GM10266 (cell line): ENCODE measurements around the gene C1QC.

Source experiments
- DNase-seq: peaks from one replicate; pipeline ENCODE4 v3.0.0; 2012; ENCODE audit errors: extremely low spot score
- TF ChIP-seq, protein P1 (sequence below): IDR thresholded peaks from 2 replicates; pipeline ENCODE4 v1.5.1; 2012; ENCODE audit warnings: mild to moderate bottlenecking, low read depth; ENCODE audit not compliant: control insufficient read depth, insufficient read depth; ENCODE audit errors: missing control alignments

C1QC gene

DNA sequence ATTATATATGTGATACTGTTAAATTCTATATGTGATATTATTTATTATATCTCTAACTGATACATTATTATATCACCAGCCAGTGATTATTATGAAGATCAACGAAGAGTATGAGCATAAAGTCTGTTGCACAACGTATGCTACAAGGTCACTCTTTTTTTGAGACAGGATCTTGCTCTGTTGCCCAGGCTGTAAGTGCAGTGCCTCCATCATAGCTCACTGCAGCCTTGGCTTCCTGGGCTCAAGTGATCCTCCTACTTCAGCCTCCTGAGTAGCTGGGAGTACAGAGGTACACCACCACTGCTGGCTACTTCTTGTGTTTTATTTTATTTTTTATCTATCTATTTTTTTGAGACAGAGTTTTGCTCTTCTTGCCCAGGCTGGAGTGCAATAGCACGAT, 53.2 kb downstream of the C1QC start:
- TF ChIP-seq, protein P1, sequence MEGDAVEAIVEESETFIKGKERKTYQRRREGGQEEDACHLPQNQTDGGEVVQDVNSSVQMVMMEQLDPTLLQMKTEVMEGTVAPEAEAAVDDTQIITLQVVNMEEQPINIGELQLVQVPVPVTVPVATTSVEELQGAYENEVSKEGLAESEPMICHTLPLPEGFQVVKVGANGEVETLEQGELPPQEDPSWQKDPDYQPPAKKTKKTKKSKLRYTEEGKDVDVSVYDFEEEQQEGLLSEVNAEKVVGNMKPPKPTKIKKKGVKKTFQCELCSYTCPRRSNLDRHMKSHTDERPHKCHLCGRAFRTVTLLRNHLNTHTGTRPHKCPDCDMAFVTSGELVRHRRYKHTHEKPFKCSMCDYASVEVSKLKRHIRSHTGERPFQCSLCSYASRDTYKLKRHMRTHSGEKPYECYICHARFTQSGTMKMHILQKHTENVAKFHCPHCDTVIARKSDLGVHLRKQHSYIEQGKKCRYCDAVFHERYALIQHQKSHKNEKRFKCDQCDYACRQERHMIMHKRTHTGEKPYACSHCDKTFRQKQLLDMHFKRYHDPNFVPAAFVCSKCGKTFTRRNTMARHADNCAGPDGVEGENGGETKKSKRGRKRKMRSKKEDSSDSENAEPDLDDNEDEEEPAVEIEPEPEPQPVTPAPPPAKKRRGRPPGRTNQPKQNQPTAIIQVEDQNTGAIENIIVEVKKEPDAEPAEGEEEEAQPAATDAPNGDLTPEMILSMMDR = no peak
- DNase-seq = no peak
